HG03460 (cell line): ENCODE measurements around the gene HSPE1.
"Not testable (repeated sequence)": the region's sequence is repeated elsewhere in the genome, so short reads cannot be mapped to it uniquely, and the experiment has no call there.

Source experiments
- ATAC-seq: cut with Tn5 transposase; IDR thresholded peaks from one replicate; pipeline ENCODE4 v1.9.1; 2021; ENCODE audit not compliant: unreplicated experiment

HSPE1 gene

GRCh38 chr2:197499594-197500502 is at the start of gene HSPE1, which contains the start of gene HSPD1:
HSPE1 (plus strand) TSS chr2:197500379; CDS start chr2:197500437, 58 bp downstream.
HSPD1 (minus strand) TSS chr2:197499840; CDS start chr2:197498848, 992 bp downstream.
- peak; percentile 73 for ATAC-seq

GRCh38 chr2:197450465-197450864 is 49.7 kb upstream of the HSPE1 start:
- ATAC-seq: no peak

GRCh38 chr2:197450935-197451358 is 49.2 kb upstream of the HSPE1 start:
- not testable (repeated sequence) for ATAC-seq

- no peak for ATAC-seq
Measured at GRCh38 chr2:197452754-197453122, 47.4 kb upstream of the HSPE1 start.

- peak; percentile 95 for ATAC-seq
Measured at GRCh38 chr2:197453123-197453913, 46.9 kb upstream of the HSPE1 start, which contains the start of gene COQ10B. COQ10B (plus strand) TSS chr2:197453552; CDS start chr2:197453561, 9 bp downstream.

GRCh38 chr2:197453914-197454398 is 46.2 kb upstream of the HSPE1 start:
- peak; percentile 31 for ATAC-seq

GRCh38 chr2:197454923-197455322 is 45.3 kb upstream of the HSPE1 start:
- no peak for ATAC-seq

GRCh38 chr2:197455428-197455827 is 44.8 kb upstream of the HSPE1 start:
- no peak for ATAC-seq

- ATAC-seq: no peak
Measured at GRCh38 chr2:197460649-197461048, 39.5 kb upstream of the HSPE1 start.

- no peak for ATAC-seq
Measured at GRCh38 chr2:197461057-197461456, 39.1 kb upstream of the HSPE1 start.

- no peak for ATAC-seq
Measured at GRCh38 chr2:197464175-197464574, 36.0 kb upstream of the HSPE1 start.

GRCh38 chr2:197472166-197472565 is 28.0 kb upstream of the HSPE1 start:
- no peak for ATAC-seq

- no peak for ATAC-seq
Measured at GRCh38 chr2:197477797-197478196, 22.4 kb upstream of the HSPE1 start.

- no peak for ATAC-seq
Measured at GRCh38 chr2:197480165-197481036, 19.8 kb upstream of the HSPE1 start.

GRCh38 chr2:197484248-197484647 is 15.9 kb upstream of the HSPE1 start:
- ATAC-seq: not testable (repeated sequence)

GRCh38 chr2:197486175-197486574 is 14.0 kb upstream of the HSPE1 start:
- ATAC-seq: no peak

- no peak for ATAC-seq
Measured at GRCh38 chr2:197487385-197487784, 12.8 kb upstream of the HSPE1 start.

- no peak for ATAC-seq
Measured at GRCh38 chr2:197495433-197496134, 4.6 kb upstream of the HSPE1 start.

GRCh38 chr2:197496695-197497094 is 3.5 kb upstream of the HSPE1 start:
- ATAC-seq: no peak

- no peak for ATAC-seq
Measured at GRCh38 chr2:197497326-197497725, 2.9 kb upstream of the HSPE1 start.
